Measurements from ENCODE around the gene PLEKHG2.

Gene PLEKHG2

GRCh38 chr19:39384839-39385568 is 27.5 kb upstream of the PLEKHG2 start:
- DNase-seq = no peak

GRCh38 chr19:39385629-39386411 is 26.6 kb upstream of the PLEKHG2 start:
- DNase-seq = no peak

- DNase-seq = no peak
These were observed 25.9 kb upstream of the PLEKHG2 start for GRCh38 chr19:39386557-39386956.

GRCh38 chr19:39388657-39389056 is 23.8 kb upstream of the PLEKHG2 start:
- DNase-seq = no peak

GRCh38 chr19:39389631-39390414 is 22.6 kb upstream of the PLEKHG2 start:
- no peak for DNase-seq

GRCh38 chr19:39390451-39390750 is 22.1 kb upstream of the PLEKHG2 start:
- peak in 1 of 2 experiments; percentile 56 for DNase-seq

- DNase-seq = peak; percentile 99 to 100
These were observed 21.6 kb upstream of the PLEKHG2 start, which contains the start of the genes MED29 and PAF1 for GRCh38 chr19:39390751-39391437. Gene MED29, plus strand, starts transcription at chr19:39391378. Its CDS starts 45 bp downstream, at chr19:39391423. Gene PAF1, minus strand, starts transcription at chr19:39391106. Its CDS starts 242 bp downstream, at chr19:39390864.

- peak; percentile 31 to 75 for DNase-seq
These were observed 14.8 kb upstream of the PLEKHG2 start for GRCh38 chr19:39397360-39398296.

GRCh38 chr19:39398297-39398864 is 14.1 kb upstream of the PLEKHG2 start:
- DNase-seq = no peak

GRCh38 chr19:39399668-39400050 is 12.8 kb upstream of the PLEKHG2 start:
- no peak for DNase-seq

GRCh38 chr19:39400061-39400460 is 12.4 kb upstream of the PLEKHG2 start:
- no peak for DNase-seq

GRCh38 chr19:39401070-39401548 is 11.4 kb upstream of the PLEKHG2 start:
- DNase-seq = no peak

GRCh38 chr19:39401549-39402345 is 10.7 kb upstream of the PLEKHG2 start:
- DNase-seq = no peak

- peak in 1 of 2 experiments; percentile 15 for DNase-seq
These were observed 9.8 kb upstream of the PLEKHG2 start for GRCh38 chr19:39402346-39403300.

- no peak for DNase-seq
These were observed 8.8 kb upstream of the PLEKHG2 start for GRCh38 chr19:39403331-39404312.

- no peak for DNase-seq
These were observed 7.1 kb upstream of the PLEKHG2 start for GRCh38 chr19:39405261-39405957.

Data from NCI-H446 (cell line).